ENCODE measurements around the gene ZNF775.

Gene ZNF775

DNA sequence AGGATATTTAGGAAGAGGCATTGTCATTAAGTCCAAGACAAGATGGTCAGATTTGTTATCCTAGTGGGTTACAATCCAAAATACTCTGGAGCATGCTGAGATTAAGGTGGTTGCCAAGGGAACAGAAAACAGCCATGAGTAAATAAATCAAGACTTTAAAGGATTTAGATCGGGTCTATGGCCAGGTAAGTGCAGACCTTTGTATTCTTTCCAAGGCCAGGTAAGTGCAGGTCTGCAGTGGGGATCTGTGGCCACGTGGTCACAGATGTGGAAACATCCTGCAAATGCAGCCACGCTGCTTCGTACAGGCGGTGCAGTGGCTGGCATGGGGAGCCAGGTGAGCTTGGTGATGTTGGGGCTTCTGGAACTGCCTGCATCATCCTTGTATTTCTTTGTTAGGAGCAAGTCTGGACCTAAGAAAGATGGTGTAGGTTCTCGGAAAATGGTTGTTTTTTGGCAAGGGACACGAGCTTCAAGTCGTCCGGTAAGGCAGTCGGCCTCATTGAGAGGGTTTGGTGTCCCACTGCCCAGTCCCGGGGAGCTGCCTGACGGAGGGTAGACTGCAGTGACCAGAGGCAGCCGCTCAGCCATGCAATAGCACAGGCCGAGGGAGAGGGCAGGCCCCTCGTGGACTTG, 21.8 kb downstream of the ZNF775 start:
- DNase-seq (ENCODE audit: low read depth in 2 of 2) = no peak

DNA sequence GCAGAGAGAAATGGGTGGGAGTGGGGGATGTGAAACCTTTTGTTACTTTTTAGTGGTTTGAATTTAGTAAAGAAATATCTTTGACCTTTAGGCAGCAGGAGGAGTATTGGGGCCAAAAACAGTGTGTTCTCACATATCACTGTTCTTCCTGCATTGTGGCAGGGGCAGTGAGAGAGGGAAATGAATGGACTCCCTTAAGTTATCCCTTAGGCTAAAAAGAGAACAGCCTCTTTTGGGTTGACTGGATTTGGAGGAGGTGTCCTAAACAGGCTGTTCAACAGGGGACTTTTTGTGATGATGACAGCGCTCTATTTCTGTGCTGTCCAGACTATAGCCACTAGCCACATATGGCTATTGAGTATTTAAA, 22.3 kb downstream of the ZNF775 start:
- no peak for DNase-seq (ENCODE audit: low read depth in 2 of 2)

DNA sequence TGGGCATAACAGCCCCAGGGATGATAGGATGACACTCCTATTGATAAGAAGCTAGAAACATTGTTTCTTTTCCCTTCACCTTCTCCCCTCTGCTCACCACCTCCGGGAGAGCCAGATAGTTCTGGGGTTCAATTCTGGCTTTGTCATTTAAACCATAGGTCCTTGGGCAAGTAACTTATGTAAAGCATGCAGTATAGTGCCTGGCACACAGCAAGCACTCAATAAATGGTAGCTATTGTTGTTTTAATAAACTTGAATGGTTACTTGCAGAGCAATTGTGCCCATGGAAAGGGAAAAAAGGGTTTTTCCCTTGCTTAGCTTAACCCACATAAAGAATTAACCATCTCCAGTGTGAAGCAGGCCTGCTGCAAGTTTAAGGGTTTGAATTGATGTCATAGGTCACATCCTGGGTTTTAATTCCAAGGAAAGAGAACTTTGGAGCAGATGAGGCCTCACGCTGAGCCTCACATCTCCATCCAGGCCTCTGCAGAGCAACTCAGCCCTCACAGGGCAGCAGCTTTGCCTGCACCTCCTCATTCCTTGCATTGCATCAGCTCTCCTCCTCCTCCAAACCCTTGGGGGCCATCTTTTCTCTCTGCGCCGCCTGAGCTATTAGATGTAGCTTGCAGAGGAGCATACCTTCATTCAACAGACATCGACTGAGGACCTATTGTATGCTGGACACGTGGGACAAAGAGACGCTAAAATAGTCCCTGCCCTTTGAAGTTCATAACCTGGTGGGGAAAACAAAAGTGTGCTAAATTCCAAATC, 22.9 kb downstream of the ZNF775 start:
- DNase-seq (ENCODE audit: low read depth in 2 of 2) = no peak

DNA sequence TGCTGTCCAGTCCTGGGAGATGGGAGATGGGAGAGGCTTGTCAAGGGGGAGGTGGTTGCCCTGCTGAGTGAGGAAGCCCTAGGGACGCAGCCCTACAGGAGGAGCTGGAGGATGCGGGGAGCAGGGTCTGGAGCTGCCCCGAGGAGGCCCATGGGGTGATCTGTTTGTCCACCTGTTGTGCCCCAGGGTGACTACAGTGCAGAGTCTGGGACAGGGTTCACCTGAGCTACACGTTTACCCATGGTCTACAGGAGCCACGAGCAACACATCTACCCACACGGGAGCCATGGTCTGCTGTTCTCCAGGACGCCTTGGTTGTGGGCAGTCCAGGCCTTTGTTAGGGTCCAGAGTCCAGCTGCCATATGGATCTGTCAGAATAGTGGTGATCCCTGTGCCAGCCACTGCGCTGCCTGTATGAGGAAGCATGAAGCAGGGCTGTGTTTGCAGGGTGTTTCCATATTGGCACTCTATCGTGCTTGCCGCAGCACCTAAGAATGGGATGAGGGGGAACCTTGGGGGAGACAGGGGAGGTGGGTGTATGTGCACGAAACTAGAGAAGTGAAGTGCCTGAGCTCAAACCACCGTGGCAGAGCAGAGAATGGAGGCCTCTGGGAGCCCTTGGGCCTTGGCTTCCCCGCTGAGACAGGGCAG, 23.7 kb downstream of the ZNF775 start:
- no peak for DNase-seq (ENCODE audit: low read depth in 2 of 2)

DNA sequence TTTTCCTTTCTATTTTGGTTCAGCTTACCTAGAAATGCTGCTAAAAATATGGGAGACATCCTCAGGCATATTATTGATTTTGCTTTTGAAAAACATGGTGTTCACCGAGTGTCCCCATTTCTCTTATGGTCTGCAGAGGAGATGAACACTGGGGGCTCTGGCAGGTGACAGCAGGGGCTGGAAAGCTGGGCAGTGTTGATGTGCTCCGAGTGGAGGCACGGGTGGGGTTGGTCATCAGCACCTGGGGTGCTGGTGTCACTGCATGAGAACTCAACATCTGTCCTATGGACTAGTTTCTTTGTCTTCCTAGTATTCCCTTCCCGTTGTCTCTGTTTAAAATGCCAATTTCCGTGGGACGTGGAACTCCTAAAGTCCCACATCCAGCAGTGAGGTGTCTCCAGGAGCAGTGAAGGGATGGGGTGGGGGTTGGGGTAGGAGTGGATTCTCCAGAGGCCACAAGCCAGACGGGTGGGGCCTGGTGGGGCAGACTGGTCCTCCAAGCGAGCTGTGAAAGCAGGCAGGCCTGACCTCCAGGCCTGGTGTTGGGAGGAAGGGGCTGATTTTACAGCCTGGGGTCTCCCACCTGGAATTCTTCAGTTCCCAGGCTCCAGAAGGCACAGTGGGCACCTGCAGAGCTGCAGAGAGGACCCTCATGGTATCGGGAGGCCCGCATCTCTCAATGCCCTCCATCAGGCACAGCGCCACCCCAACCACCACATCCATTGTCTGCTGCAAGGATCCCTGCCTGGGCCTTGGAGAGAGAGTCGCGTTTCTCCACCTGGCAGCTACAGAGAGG, 24.4 kb downstream of the ZNF775 start:
- no peak for DNase-seq (ENCODE audit: low read depth in 2 of 2)

DNA sequence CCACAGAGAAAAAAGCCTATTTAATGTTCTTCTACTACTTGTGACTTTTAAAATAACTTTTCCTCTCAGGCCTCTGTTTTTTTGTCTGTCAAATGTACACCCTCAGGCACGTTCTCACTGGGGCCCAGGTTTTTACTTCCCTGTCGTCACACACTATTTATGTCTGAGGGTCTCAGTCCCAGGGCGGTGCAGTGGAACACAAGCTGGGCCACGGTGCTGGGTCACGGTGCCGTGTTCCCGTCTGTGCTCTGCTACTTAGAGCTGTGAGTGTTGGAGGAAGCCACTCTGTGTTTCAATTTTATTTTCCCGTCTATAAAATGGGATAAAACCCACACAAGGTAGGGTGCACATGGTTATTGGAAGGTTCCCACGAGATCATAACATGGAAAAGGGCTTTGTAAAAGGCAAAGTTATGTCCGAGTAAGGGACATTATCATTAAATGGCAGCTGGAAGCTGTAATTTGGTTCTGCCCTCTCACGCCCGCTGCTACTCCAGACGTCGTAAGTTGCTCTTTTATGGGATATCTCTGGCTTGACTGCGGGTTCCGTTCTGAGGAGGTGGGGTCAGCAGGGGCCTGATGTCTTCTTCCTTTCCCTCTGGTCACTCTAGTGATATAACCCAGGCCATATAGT, 25.2 kb downstream of the ZNF775 start:
- DNase-seq (ENCODE audit: low read depth in 2 of 2) = no peak

DNA sequence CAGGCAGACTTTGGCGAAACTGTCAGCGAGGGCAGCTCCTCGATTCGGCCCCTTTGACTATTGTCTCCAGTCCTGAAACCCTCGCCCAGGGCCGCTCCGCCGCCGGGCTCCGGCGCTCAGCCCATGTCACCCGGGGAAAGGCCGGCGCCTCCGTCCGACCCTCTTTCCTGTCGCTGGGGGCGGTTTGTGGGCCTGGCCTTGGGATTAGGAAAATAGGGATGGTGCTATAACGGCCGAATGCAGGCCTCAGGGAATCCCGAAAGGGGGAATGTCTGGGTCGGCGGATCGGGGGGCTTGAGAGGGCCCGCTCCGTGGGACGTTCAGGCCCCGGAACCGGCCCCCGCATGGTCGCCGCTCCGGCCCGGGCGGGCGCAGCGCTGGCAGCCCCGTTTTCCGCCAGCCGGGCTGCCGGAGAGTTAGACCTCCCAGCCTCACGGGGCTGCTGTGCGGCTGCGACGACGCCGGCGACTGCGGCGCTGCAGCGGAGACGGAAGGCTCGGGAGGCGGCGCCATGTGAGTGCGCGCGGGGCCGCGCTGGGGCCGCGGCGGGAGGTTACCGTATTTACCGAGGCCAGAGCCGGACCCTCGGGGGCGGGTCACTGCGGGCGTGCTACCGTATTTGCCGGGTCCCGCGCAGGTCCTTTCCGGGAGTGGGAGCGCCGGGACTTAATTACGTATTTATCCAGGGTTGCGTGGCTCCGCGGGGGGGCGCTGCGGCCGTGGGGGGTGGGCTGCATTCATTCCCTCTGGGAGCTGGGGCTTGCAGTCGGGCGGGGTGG, 25.9 kb downstream of the ZNF775 start:
- peak; percentile 60 to 65 for DNase-seq (ENCODE audit: low read depth in 2 of 2)

DNA sequence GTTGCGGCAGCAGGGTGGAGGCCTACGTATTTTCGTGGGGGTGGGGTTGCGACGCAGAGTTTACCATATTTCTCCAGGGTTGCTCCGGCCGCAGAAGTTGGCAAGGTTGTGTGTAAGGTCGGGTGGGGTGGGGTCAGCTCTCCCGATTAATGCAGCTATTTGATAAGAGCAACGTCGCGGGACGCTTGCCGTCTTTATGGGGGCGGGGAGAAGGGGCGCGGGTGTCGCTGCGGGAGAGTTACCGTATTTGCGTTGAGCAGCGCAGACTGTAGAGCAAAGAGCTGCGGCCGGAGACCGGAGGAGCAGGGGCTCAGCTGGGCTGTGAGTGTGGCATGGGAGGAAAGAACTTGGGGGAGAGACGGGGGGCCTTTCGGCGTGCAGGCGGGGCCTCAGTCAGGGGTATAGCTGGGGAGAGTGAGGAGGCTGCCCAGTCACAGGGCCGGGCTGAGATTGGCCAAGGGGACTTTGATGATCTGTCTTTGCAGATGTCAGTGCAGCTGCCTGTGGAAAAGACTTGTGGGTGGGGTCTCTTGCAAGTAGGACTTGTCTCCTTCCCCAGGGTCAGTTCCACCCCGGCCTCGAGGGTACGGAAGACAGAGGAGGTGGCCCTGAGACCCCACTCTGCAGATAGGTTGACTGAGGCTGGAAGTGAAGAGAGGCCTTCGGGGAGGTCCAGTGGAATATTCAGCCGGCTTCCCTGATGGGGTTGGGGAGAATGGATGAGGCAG, 26.6 kb downstream of the ZNF775 start:
- DNase-seq (ENCODE audit: low read depth in 2 of 2) = peak in 1 of 2 experiments; percentile 30

DNA sequence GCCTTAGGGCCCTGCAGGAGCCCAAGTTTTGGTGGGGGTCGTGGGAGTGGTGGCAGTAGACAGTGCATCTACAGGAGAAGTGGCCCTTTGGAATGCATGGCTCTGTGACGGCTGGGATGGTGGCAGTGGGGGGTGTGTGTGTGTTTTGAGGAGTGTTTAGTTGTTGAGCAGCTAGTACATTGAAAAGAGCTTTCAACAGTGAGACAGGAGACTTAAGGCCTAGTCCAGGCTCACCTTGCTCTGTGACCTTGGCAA, 27.1 kb downstream of the ZNF775 start:
- DNase-seq (ENCODE audit: low read depth in 2 of 2) = no peak

DNA sequence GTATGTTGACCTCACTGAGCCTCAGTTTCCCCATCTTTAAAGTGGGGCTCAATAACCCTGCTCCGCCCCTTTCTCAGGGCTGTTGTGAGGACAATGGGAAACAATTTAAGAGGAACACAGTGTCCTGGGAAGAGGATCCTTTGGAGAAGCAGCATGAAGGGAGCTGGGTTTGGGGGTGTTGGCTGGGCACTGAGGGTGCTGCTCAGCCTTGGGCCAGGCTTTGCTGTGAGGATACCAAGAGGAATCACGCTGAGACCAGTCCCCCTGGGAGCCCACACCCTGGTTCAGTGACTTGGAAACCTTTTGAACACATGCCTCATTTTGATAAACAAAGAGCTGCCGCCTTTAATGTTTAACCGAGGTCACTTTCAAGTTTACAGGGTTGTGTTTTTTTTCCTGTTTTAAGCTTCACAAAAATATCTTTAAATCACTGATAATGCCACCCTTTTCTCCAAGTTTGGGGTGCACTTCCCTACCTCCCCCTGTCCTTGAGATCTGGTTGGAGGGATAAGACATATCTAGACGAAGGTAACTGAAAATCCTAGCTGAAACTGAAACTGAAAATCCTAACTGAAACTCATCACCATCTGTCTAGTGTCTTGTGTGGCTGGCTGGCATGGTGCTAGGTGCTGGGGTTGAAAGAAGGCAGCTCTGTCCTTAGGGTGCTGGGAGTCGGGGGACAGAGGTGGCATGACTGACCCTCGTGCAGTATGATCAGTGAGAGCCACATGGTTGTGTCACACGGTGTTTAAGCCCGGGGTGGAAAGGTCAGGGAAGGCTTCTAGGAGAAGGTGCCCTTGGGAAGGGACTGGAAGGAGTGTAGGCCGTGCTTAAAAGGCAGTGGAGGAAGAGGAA, 27.7 kb downstream of the ZNF775 start:
- no peak for DNase-seq (ENCODE audit: low read depth in 2 of 2)

DNA sequence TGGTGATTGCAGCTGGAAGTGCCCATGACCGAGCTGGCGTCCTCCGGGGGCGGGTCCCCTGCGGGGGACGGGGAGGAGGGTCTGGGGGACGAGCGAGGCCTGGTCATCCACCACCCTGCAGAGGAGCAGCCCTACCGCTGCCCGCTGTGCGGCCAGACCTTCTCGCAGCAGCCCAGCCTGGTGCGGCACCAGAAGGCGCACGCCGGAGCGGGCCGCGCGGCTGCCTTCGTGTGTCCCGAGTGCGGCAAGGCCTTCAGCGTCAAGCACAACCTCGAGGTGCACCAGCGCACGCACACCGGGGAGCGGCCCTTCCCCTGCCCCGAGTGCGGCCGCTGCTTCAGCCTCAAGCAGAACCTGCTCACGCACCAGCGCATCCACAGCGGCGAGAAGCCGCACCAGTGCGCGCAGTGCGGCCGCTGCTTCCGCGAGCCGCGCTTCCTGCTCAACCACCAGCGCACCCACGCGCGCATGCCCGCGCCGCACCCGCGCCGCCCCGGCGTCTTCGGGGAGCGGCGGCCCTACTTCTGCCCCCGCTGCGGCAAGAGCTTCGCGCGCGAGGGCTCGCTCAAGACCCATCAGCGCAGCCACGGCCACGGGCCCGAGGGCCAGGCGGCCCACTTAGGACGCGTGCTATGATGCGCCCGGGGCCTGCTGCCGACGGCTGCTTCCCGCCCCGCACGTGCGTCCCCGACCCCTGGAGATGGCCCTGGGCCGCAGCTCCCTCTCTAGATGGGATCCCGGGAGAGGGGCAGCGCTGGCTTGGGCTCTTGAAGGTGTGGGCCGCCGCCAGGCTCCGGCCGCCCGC, 28.7 kb downstream of the ZNF775 start:
- DNase-seq (ENCODE audit: low read depth in 2 of 2) = no peak

DNA sequence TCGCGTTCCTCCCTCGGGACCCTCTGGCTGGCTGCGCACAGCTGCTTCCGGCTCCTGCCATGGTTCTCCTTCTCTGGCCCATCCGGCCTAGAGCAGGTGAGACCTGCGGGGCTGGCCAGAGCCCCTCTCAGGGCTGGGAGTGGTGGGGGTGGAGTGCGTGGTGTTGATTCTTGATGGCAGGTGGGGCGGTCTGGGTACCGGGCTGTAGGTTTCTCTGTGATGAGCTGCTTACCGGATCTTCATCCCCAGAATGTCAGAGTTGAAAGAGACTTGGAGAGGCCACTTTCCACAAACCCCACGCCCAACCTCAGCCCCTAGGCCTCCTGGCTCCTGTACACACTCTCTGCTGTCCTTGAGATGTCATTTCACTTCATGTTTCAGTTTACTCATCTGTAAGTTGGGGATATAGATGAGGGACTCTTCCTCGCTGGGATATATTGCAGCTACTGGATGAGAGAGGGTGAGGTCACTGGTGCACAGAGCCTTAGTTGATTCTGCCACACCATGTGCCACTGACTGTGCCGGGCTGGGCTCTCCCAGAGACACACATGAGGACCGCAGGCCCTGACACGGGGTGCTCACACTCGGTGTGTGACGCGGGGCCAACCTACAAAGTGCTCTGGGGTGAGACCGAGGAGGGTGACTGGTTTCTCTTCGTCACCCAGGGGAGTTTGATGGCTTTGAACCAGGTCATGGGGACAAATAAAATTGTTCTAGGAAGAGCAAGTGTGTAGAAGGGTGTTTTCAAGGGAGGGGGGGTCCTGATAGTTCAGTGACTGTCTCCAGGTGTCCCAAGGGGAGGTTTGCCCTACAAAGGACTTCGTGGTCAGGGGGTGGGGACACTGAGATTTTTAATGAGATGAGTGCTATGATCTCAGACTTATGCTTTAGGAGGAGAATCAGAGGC, 29.5 kb downstream of the ZNF775 start:
- no peak for DNase-seq (ENCODE audit: low read depth in 2 of 2)

DNA sequence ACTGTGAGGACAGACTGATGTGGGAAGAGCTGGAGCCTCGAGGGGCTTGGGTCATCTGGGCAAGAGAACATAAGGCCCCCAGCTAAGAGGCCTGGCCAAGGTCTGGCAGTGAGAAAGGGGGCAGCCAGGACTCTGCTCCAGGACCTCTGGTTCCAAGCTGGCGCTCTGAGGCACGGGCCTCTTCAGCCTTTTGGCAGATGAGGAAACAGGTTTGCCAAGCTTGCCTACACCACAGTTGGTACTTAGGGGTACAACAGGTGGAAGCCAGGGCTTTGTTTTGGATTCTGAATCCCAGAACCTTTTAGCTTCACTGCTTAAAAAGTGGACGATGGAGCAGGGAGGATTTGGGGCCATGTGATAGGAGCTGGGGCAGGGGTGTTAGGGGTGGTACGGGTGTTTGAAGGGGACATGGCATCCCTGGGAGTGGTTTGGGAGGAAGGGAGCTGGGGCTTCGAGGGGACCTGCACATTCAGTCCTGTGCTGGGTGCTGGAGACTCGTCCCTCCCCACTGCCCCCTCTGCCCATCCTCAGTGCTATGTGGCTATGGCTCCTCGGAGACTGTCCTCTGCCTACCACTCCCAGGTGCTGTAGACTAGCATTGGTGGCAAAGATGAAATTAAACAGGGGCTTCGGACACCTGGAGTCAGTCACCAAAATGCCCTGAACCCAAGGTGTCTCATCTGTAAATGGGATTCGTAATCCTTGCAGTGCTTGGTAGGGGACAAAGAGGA, 30.3 kb downstream of the ZNF775 start:
- no peak for DNase-seq (ENCODE audit: low read depth in 2 of 2)

DNA sequence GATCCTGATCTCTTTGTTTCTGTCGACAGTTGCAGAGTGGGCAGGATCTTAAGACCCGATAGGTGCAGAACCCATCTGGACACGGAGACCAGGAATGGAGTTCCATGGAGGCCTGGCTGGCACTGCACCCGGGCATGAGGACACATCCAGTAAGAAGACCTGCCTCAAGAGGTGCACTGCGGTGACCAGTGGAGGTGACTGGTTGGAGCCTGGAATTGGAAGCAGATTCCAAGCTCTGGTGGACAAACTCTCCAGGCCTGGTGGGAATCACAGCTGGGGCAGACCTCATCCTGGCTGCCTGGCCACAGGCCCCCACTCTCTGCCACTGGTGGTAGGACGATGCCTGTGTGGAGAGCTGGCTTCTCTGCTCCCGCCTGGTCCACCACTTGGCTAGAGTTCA, 31.0 kb downstream of the ZNF775 start:
- DNase-seq (ENCODE audit: low read depth in 2 of 2) = no peak

DNA sequence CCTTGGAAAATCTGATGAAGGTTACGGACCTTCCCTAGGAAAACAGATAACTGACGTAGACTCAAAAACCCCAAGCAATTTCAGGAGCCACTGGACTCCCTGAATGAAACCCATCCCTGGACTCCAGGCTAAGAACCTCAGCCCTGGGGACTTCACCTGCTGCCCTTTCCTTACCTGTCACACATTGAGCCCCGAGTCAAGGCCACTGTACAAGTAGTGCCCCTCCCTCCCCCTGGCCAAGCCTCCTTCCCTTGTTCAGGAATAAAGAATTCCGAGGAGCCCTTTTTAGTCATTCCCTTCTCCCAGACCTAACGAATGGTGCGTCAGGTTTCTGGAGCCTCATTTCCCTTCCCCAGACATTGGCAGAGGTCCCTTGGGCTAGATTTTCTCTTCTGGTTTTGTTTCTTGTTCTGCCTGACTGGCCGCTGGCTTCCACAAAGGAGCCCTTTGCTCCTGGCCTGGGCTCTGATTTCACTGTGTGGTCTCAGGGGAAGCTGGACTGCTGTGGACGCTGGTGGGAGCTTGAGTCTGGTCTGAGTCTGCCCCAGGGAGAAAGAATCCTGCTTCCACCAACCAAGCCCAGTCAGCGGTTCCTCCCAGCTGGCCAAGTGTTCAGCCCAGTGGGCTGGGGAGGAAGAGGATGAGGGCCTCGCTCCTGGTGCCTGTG, 31.7 kb downstream of the ZNF775 start:
- DNase-seq (ENCODE audit: low read depth in 2 of 2) = no peak

DNA sequence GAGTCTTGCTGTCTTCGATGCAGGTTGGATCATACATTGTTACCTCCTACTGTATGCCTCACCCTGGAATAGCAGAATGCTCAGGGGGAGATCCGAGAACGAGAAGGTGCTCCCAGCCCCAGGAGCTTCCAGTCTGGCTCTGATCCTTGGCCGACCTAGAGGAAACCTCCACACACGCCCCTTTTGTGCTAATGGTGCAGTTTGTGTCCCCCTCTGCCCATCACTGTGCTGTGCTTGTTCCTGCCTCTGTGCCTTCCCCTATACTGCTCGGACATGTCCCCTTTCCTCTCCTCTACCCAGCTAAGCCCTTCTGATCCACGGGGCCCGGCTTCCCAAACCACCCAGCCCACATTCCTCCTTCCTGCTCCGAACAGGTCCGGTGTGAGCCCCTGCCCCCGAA, 32.5 kb downstream of the ZNF775 start:
- DNase-seq (ENCODE audit: low read depth in 2 of 2) = no peak

DNA sequence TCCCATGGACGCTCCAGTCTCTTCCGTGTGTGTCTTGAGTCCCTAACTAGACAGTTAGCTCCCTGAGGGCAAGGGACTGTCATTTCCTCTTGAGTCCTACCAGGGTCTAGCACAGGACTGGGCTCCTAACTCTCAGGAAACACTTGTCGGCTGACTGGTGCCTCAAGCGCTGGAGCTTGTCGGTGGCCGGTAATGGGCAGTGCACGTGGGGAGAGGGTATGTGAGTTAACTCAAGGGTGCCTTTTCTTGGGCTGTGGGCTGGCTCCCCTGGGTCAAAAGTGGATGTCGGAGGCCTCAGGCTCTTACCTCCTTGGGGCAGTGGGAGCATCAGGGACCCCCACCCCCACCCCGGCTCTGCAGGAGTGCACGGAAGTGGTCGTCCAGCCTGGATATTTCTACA, 32.9 kb downstream of the ZNF775 start:
- no peak for DNase-seq (ENCODE audit: low read depth in 2 of 2)
